GM12801 (cell line): ENCODE results near the gene LMX1B.

Source experiments
- TF ChIP-seq, protein P1 (sequence below): IDR thresholded peaks from one replicate; pipeline ENCODE4 v1.5.1; 2011; ENCODE audit warnings: control low read depth; ENCODE audit not compliant: insufficient read length; ENCODE audit errors: extremely low read depth

Gene LMX1B

DNA sequence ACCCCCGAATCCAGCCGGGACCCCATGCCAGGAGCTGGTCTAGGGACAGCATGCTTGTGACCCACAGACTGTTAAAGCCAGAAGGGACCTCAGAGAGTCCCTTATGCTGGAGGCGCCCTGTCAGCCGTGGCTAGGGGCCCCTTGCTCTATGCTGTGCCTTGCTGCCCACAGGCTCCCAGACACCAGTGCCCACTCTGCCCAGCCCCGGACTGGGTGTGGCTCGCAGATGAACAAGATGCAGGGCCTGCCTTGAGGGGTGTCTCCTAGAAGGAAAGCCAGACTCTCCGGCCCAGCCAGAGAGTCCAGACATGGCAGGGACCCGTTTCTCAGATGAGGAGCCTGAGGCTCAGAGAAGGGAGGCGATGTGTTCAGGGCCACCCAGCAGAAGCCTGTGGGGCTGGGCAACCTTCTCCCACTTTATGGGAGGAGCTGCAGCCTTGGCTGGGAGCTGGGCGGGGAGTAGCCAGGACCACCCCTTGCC is 85.7 kb downstream of the LMX1B start:
- TF ChIP-seq, protein P1, sequence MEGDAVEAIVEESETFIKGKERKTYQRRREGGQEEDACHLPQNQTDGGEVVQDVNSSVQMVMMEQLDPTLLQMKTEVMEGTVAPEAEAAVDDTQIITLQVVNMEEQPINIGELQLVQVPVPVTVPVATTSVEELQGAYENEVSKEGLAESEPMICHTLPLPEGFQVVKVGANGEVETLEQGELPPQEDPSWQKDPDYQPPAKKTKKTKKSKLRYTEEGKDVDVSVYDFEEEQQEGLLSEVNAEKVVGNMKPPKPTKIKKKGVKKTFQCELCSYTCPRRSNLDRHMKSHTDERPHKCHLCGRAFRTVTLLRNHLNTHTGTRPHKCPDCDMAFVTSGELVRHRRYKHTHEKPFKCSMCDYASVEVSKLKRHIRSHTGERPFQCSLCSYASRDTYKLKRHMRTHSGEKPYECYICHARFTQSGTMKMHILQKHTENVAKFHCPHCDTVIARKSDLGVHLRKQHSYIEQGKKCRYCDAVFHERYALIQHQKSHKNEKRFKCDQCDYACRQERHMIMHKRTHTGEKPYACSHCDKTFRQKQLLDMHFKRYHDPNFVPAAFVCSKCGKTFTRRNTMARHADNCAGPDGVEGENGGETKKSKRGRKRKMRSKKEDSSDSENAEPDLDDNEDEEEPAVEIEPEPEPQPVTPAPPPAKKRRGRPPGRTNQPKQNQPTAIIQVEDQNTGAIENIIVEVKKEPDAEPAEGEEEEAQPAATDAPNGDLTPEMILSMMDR: no peak

DNA sequence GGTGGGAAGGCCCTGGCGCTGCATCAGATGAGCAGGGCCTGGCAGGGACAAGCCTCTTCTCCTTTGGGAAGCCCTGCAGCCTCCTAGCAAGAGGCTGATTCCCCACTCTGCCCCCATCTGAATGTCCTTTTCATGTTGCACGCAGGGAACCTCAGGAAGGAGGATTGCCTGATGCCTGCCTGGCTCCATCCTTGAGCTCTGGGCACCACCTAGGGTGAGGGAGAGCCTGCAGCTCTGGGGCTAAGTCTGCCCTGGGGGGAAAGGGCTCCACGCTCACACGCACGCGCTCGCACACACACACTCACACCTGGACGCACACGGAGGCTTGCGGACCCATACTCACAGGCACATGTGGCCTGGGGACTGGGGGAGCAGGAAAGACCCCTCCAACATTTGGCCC is 86.6 kb downstream of the LMX1B start:
- TF ChIP-seq, protein P1: no peak

DNA sequence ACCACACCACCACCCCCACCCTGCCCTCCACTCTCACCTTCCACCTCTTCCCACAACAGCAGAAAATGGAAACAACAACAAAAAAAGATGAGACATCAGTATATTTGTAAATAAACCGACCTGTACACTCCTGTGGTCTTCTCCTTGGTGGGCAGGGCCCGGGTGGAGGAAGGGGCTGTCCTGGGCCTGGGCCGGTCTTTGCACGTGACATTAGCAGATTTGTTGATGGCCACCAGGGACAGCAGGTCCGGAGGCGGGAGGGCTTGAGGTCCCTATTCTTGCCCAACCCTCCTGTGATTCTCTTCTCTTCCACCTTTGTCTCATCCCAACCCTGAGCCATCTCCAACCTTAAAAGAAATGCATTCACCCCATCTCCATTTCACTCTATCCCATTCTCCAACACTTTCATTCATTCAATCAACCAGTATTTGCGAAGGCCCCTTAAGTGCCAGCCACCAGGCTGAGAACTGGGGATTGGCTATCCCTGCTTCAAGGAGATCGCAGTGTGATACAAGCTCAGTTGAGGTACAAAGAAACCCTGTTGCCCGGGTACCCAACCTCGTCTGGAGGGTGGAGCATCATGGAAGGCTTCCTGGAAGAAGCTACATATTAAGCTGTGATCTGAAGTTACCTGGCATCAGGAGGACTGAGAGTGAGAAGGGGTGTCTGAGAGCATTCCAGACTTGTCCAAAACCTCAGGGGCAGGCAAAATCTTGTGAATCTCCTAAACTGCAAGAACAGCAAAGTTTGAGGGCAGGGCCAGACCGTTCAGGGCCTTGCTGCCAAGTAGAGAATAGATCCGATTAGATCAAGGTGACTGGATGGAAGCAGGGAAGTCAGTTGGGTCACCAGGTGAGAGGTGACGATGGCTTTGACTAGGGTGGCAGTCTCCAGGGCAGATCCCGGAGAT is 87.4 kb downstream of the LMX1B start:
- TF ChIP-seq, protein P1: no peak

DNA sequence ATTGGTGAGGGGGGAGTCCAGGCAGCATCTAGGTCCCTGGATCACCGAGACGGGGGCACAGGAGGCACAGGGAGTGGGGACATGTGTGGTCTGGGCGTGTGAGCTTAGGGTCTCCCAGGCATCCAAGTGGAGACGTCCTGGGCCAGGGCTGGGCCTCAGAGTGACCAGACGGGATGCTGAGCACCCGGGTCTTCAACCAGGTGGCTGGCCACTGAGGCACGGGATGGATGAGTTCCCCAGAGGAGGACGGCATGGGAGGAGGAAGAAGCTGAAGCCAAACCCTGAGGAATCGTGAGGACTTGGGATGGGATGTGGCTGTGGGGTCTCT is 88.0 kb downstream of the LMX1B start:
- TF ChIP-seq, protein P1: no peak

DNA sequence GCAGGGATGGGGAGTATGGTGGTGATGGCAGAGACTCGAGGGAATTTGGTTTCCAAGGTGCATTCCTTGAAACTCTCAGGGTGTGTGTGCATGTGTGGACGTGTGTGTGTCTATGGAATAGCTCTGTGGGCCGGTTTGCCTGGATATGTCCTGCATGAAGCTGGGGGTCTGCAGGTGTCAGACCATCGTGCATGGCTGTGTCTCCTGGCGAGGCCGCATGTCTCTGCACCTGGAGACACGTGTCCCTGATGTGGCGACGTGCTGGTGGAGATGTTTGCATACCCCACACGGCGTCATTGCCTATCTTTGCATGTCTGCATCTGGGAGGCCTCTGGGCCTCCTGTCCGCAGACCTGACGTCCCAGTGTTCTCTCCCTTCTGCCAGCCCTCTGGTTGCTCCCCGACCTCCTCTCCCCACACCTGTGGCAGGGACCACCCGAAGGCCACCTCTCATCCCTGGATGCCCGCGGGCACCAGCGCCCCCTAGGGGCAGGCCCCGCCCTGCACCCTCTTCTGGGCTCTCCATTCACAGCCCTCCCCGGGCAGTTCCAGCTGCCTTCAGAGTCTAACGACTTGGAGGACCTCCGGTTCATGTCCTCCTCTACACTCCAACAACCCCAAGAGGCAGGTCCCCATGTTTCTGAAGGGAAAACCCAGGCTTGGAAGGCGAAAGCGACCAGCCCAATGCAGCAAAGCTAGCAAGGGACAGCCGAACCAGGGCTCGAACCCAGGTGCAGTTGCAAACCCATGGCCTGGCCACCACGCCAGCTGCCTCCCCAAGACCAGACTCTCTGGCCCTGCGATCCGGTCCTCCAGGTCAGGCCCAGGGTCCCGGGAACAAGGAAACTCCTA is 88.6 kb downstream of the LMX1B start:
- TF ChIP-seq, protein P1: no peak

DNA sequence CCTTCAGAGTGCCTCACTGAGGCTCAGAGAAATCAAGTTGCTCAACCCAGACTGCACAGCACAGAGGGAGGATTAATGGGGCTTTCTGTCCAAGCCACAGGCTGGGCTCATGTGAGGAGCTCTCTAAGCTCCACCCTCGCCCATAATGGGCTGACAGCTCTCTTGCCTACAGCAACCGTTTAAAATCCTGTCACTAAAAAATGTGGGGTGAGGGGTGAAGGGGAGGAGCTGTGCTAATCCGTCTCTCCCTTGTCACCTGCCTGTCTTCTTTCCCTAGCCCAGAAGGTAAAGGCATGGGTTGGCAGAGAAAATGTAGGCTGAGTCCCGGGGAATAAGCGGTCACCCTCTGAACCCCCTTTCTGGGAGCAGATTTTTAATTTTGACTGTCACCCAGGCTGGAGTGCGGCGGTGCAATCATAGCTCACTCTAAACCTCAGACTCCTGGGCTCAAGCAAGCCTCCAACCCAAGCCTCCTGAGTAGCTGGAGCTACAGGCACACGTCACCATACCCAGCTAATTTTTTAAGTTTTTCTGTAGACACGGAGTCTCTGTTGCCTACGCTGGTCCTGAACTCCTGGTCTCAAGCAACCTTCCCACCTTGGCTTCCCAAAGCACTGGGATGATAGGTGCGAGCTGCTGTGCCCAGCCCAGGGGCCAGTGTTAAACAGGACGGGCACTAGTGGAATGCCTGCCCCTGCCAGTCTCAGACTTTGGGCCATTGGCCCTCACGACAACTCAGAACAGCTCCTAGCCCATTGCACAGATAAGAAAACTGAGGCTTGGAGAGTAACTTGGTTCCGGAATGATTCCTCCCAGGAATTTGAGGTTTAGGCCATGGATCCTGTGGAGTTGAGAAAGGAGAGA is 89.5 kb downstream of the LMX1B start:
- TF ChIP-seq, protein P1: no peak

DNA sequence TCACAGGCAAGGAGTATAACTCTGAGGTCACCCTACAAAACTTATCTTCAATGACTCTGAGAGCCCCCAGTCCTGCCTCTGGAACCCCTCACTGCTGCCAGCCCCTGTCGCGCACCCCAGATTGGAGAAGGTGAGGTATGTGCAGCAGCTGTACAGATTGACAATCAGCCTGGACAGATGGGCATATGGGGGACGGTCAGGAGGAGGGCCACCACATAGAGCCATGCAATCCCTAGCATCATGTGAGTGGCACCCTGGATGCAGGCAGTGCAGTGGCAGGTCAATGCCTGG is 90.1 kb downstream of the LMX1B start:
- TF ChIP-seq, protein P1: no peak
